ENCODE results near the gene GALNT10.

Gene GALNT10

GRCh38 chr5:154390746-154391359 lies 200.3 kb downstream of the GALNT10 start:
- Histone ChIP-seq H2BK120ac (ENCODE audit: insufficient read depth, low read length, poor library complexity) (no peak overlapping the region), H3K4me1 (ENCODE audit: control insufficient read depth in 1 of 2, insufficient read depth in 2 of 2, low read length in 2 of 2) (no peaks in the 10 kb centered on the region), H3K4ac (ENCODE audit: low read depth, low read length) (no peak overlapping the region), H2AFZ (ENCODE audit: insufficient read depth, low read length, poor library complexity) (no peak overlapping the region), H2BK12ac (ENCODE audit: low read length) (no peak overlapping the region), H3K36me3 (ENCODE audit: control insufficient read depth in 1 of 2, insufficient read depth in 2 of 2, low read length in 2 of 2) (peaks cover 33 to 50% of the 10 kb centered on the region in 2 experiments), H3K14ac (ENCODE audit: low read length) (no peak overlapping the region), H3K9ac (ENCODE audit: low read length) (no peak overlapping the region), H3K23ac (ENCODE audit: low read length) (no peak overlapping the region), H2BK5ac (ENCODE audit: low read depth, low read length, poor library complexity) (no peak overlapping the region), H4K91ac (ENCODE audit: low read depth, low read length) (no peak overlapping the region), H3K27ac (ENCODE audit: low read depth, low read length) (no peak overlapping the region), H3K27me3 (ENCODE audit: insufficient read depth, low read length) (no peaks in the 10 kb centered on the region), H3K9me3 (ENCODE audit: insufficient read depth, low read depth, low read length) (no peaks in the 10 kb centered on the region), H3K18ac (ENCODE audit: low read length) (no peak overlapping the region), H2AK5ac (ENCODE audit: low read length) (no peak overlapping the region), H3K79me2 (ENCODE audit: control insufficient read depth, insufficient read depth, low read length, poor library complexity) (no peaks in the 10 kb centered on the region), H4K12ac (ENCODE audit: low read depth, low read length) (no peak overlapping the region), H3K4me2 (ENCODE audit: low read length) (no peak overlapping the region), H4K8ac (ENCODE audit: low read depth, low read length) (no peak overlapping the region), H3K79me1 (ENCODE audit: low read length) (no peaks in the 10 kb centered on the region), H3K4me3 (ENCODE audit: low read depth, low read length) (no peak overlapping the region)
- DNase-seq, result no peak
- WGBS (ENCODE audit: extremely low coverage, insufficient coverage, insufficient read length), result no CpG with 5 or more reads among the region's 7 CpGs

GRCh38 chr5:154391788-154392187 lies 201.3 kb downstream of the GALNT10 start:
- Histone ChIP-seq H2AK5ac (ENCODE audit: low read length) (no peak overlapping the region), H3K9ac (ENCODE audit: low read length) (no peak overlapping the region), H3K23ac (ENCODE audit: low read length) (no peak overlapping the region), H2BK120ac (ENCODE audit: insufficient read depth, low read length, poor library complexity) (no peak overlapping the region), H2BK12ac (ENCODE audit: low read length) (no peak overlapping the region), H2BK5ac (ENCODE audit: low read depth, low read length, poor library complexity) (no peak overlapping the region), H3K36me3 (ENCODE audit: control insufficient read depth in 1 of 2, insufficient read depth in 2 of 2, low read length in 2 of 2) (peaks cover 26 to 43% of the 10 kb centered on the region in 2 experiments), H3K4me2 (ENCODE audit: low read length) (no peak overlapping the region), H3K4me3 (ENCODE audit: low read depth, low read length) (no peak overlapping the region), H3K9me3 (ENCODE audit: insufficient read depth, low read depth, low read length) (no peaks in the 10 kb centered on the region), H3K18ac (ENCODE audit: low read length) (no peak overlapping the region), H3K27me3 (ENCODE audit: insufficient read depth, low read length) (no peaks in the 10 kb centered on the region), H4K91ac (ENCODE audit: low read depth, low read length) (no peak overlapping the region), H4K8ac (ENCODE audit: low read depth, low read length) (no peak overlapping the region), H3K4ac (ENCODE audit: low read depth, low read length) (no peak overlapping the region), H3K4me1 (ENCODE audit: control insufficient read depth in 1 of 2, insufficient read depth in 2 of 2, low read length in 2 of 2) (no peaks in the 10 kb centered on the region), H2AFZ (ENCODE audit: insufficient read depth, low read length, poor library complexity) (no peak overlapping the region), H3K27ac (ENCODE audit: low read depth, low read length) (no peak overlapping the region), H3K79me1 (ENCODE audit: low read length) (no peaks in the 10 kb centered on the region), H4K12ac (ENCODE audit: low read depth, low read length) (no peak overlapping the region), H3K79me2 (ENCODE audit: control insufficient read depth, insufficient read depth, low read length, poor library complexity) (no peaks in the 10 kb centered on the region), H3K14ac (ENCODE audit: low read length) (no peak overlapping the region)
- no CpG with 5 or more reads among the region's 2 CpGs for WGBS (ENCODE audit: extremely low coverage, insufficient coverage, insufficient read length)
- no peak for DNase-seq

- H3K4me2 ChIP-seq (ENCODE audit: low read length), result no peak overlapping the region
- no peak overlapping the region for H4K12ac ChIP-seq (ENCODE audit: low read depth, low read length)
- H3K18ac ChIP-seq (ENCODE audit: low read length), result no peak overlapping the region
- WGBS (ENCODE audit: extremely low coverage, insufficient coverage, insufficient read length), result no CpG with 5 or more reads among the region's 3 CpGs
- no peak overlapping the region for H4K8ac ChIP-seq (ENCODE audit: low read depth, low read length)
- H3K4me1 ChIP-seq (ENCODE audit: control insufficient read depth in 1 of 2, insufficient read depth in 2 of 2, low read length in 2 of 2), result no peaks in the 10 kb centered on the region
- no peak overlapping the region for H3K23ac ChIP-seq (ENCODE audit: low read length)
- no peak overlapping the region for H2AK5ac ChIP-seq (ENCODE audit: low read length)
- H3K4ac ChIP-seq (ENCODE audit: low read depth, low read length), result no peak overlapping the region
- no peak overlapping the region for H4K91ac ChIP-seq (ENCODE audit: low read depth, low read length)
- no peak overlapping the region for H3K14ac ChIP-seq (ENCODE audit: low read length)
- no peak overlapping the region for H2BK5ac ChIP-seq (ENCODE audit: low read depth, low read length, poor library complexity)
- no peak for DNase-seq
- H2AFZ ChIP-seq (ENCODE audit: insufficient read depth, low read length, poor library complexity), result no peak overlapping the region
- H3K4me3 ChIP-seq (ENCODE audit: low read depth, low read length), result no peak overlapping the region
- H3K9me3 ChIP-seq (ENCODE audit: insufficient read depth, low read depth, low read length), result no peaks in the 10 kb centered on the region
- H2BK120ac ChIP-seq (ENCODE audit: insufficient read depth, low read length, poor library complexity), result no peak overlapping the region
- H3K79me2 ChIP-seq (ENCODE audit: control insufficient read depth, insufficient read depth, low read length, poor library complexity), result no peaks in the 10 kb centered on the region
- peaks cover 30 to 48% of the 10 kb centered on the region in 2 experiments for H3K36me3 ChIP-seq (ENCODE audit: control insufficient read depth in 1 of 2, insufficient read depth in 2 of 2, low read length in 2 of 2)
- no peak overlapping the region for H2BK12ac ChIP-seq (ENCODE audit: low read length)
- H3K27ac ChIP-seq (ENCODE audit: low read depth, low read length), result no peak overlapping the region
- no peaks in the 10 kb centered on the region for H3K27me3 ChIP-seq (ENCODE audit: insufficient read depth, low read length)
- H3K9ac ChIP-seq (ENCODE audit: low read length), result no peak overlapping the region
- no peaks in the 10 kb centered on the region for H3K79me1 ChIP-seq (ENCODE audit: low read length)
These were observed 203.3 kb downstream of the GALNT10 start for GRCh38 chr5:154393850-154394249.

- peaks cover 35 to 53% of the 10 kb centered on the region in 2 experiments for H3K36me3 ChIP-seq (ENCODE audit: control insufficient read depth in 1 of 2, insufficient read depth in 2 of 2, low read length in 2 of 2)
- no peak overlapping the region for H4K12ac ChIP-seq (ENCODE audit: low read depth, low read length)
- H4K91ac ChIP-seq (ENCODE audit: low read depth, low read length), result no peak overlapping the region
- no peak overlapping the region for H3K4me3 ChIP-seq (ENCODE audit: low read depth, low read length)
- no peak overlapping the region for H2BK120ac ChIP-seq (ENCODE audit: insufficient read depth, low read length, poor library complexity)
- H2BK5ac ChIP-seq (ENCODE audit: low read depth, low read length, poor library complexity), result no peak overlapping the region
- H3K79me2 ChIP-seq (ENCODE audit: control insufficient read depth, insufficient read depth, low read length, poor library complexity), result no peaks in the 10 kb centered on the region
- H3K23ac ChIP-seq (ENCODE audit: low read length), result no peak overlapping the region
- H3K9ac ChIP-seq (ENCODE audit: low read length), result no peak overlapping the region
- no peak overlapping the region for H3K18ac ChIP-seq (ENCODE audit: low read length)
- H3K4ac ChIP-seq (ENCODE audit: low read depth, low read length), result no peak overlapping the region
- WGBS (ENCODE audit: extremely low coverage, insufficient coverage, insufficient read length), result no CpG with 5 or more reads among the region's 5 CpGs
- no peak overlapping the region for H2BK12ac ChIP-seq (ENCODE audit: low read length)
- H3K4me1 ChIP-seq (ENCODE audit: control insufficient read depth in 1 of 2, insufficient read depth in 2 of 2, low read length in 2 of 2), result no peaks in the 10 kb centered on the region
- no peak overlapping the region for H4K8ac ChIP-seq (ENCODE audit: low read depth, low read length)
- H3K27ac ChIP-seq (ENCODE audit: low read depth, low read length), result no peak overlapping the region
- H2AK5ac ChIP-seq (ENCODE audit: low read length), result no peak overlapping the region
- H3K27me3 ChIP-seq (ENCODE audit: insufficient read depth, low read length), result no peaks in the 10 kb centered on the region
- no peak overlapping the region for H3K4me2 ChIP-seq (ENCODE audit: low read length)
- no peaks in the 10 kb centered on the region for H3K9me3 ChIP-seq (ENCODE audit: insufficient read depth, low read depth, low read length)
- DNase-seq, result no peak
- no peaks in the 10 kb centered on the region for H3K79me1 ChIP-seq (ENCODE audit: low read length)
- H2AFZ ChIP-seq (ENCODE audit: insufficient read depth, low read length, poor library complexity), result no peak overlapping the region
- H3K14ac ChIP-seq (ENCODE audit: low read length), result no peak overlapping the region
These were observed 203.8 kb downstream of the GALNT10 start for GRCh38 chr5:154394307-154394706.
